GM18505 (cell line): ENCODE data around the gene LMNTD2.

Experiments
- ATAC-seq: cut with Tn5 transposase; IDR thresholded peaks from one replicate; pipeline ENCODE4 v1.9.1; 2021; ENCODE audit not compliant: unreplicated experiment
- POLR2A ChIP-seq: IDR thresholded peaks from 4 replicates; pipeline ENCODE4 v1.6.1; 2011; ENCODE audit warnings: borderline replicate concordance; ENCODE audit not compliant: insufficient read depth, insufficient read length; ENCODE audit errors: extremely low read depth

Gene LMNTD2

GRCh38 chr11:534396-535209, 25.9 kb downstream of the LMNTD2 start:
- TF ChIP-seq POLR2A: no peak
- no peak for ATAC-seq

DNA sequence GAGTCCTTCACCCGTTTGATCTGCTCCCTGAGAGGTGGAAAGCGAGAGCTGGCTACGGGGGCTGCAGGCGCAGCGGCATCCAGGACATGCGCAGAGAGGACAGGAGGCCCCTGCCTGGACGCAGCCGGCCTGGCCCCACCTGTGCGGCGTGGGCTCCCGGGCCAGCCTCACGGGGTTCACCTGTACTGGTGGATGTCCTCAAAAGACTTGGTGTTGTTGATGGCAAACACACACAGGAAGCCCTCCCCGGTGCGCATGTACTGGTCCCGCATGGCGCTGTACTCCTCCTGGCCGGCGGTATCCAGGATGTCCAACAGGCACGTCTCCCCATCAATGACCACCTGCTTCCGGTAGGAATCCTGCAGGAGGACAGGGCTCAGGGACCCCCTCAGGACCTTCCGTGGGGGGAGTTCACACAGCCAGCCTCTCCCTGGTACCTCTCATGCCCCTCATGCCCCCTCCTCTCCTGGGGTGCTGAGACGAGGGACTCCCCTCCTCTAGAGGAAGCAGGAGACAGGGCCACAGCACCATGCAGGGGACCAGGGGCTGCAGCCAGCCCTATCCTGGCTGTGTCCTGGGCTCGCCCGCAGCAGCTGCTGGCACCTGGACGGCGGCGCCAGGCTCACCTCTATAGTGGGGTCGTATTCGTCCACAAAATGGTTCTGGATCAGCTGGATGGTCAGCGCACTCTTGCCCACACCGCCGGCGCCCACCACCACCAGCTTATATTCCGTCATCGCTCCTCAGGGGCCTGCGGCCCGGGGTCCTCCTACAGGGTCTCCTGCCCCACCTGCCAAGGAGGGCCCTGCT, 26.7 kb downstream of the LMNTD2 start:
- TF ChIP-seq POLR2A: no peak
- no peak for ATAC-seq

GRCh38 chr11:532986-533585, 27.5 kb downstream of the LMNTD2 start:
- no peak for TF ChIP-seq POLR2A
- ATAC-seq: no peak

DNA sequence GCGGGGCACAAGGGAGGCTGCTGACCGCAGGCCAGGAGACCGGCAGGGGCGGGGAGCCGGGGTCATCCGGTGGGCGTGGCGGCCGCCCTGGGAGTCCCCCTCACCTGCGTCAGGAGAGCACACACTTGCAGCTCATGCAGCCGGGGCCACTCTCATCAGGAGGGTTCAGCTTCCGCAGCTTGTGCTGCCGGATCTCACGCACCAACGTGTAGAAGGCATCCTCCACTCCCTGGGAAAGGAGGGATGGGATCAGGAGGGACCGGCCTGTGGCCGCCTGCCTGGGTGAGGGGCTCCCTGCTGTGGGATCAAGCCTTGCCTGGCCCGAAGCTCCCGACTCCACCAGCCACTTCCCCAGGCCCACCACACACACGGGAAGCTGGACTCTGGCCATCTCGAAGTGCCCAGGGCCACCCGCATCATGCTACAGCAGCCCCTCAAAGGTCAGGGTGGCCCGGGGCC, 28.0 kb downstream of the LMNTD2 start:
- ATAC-seq: no peak
- TF ChIP-seq POLR2A: no peak

GRCh38 chr11:531919-532526, 28.5 kb downstream of the LMNTD2 start:
- ATAC-seq: no peak
- TF ChIP-seq POLR2A: no peak

DNA sequence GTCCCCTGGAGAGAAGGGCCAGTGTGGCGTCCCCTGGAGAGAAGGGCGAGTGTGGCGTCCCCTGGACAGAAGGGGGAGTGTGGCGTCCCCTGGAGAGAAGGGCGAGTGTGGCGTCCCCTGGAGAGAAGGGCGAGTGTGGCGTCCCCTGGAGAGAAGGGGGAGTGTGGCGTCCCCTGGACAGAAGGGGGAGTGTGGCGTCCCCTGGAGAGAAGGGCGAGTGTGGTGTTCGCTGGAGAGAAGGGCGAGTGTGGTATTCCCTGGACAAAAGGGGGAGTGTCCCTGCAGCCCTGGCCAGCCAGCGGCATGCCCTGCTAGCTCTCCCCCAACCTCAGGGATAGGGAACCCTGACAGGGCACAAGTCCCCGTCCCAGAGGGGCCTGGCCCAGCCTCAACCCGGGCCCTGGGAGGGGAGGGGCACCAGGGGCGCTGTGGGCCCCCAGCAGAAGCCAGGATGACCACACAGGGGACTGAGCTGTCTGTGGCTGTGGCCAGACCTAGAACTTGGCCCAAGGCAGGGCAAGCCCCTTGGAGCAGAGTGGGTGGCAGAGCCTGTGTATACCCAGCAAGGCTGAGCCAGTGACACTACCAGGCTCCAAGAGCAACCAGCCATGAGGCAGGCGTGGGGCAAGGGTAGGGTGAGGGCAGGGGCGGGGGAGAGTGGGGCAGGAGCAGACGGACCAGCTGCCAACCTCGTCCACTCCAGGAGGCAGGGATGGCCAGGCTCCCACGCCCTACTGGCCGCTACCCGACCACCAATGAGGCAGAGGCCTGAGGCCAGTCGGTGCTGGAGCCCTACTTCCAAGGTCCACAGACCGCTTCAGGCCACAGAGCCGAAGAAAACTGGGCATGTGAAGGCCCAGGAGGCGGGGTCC, 29.3 kb downstream of the LMNTD2 start:
- no peak for TF ChIP-seq POLR2A
- ATAC-seq: no peak

DNA sequence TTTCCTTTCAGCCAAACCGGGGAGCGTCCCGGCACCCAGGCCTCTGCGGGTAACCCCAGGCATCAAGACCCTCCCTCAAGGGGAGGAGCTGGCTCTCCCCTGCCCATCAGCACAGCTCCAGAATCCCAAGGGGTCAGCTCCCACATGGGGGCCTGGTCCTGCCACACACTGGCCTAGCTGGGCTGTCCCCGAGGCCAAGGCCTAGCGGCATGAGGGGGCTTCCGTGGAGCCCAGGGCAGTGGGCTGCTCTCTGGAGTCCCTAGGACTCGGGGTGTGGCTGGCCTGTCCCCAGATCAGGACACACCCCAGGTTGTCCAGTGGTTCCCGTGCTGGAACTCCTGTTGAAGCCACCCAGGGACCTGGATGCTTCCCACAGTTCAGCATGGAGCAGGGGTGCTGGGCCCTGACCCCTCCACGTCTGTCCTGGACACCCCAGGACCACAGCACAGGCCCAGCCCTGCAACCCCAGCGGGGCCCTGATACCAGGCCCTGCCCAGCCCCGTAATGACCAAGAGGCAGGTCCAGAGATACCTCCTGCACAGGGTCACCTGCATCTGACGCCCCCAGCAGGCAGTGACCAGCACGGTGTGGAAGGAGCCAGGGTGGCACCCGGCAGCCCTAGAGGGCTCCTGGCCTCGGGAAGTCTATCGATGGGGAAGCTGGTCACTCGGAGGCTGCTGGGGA, 30.7 kb downstream of the LMNTD2 start:
- no peak for ATAC-seq
- TF ChIP-seq POLR2A: no peak

- no peak for TF ChIP-seq POLR2A
- ATAC-seq: no peak
These were observed 31.5 kb downstream of the LMNTD2 start for GRCh38 chr11:528815-529727.

DNA sequence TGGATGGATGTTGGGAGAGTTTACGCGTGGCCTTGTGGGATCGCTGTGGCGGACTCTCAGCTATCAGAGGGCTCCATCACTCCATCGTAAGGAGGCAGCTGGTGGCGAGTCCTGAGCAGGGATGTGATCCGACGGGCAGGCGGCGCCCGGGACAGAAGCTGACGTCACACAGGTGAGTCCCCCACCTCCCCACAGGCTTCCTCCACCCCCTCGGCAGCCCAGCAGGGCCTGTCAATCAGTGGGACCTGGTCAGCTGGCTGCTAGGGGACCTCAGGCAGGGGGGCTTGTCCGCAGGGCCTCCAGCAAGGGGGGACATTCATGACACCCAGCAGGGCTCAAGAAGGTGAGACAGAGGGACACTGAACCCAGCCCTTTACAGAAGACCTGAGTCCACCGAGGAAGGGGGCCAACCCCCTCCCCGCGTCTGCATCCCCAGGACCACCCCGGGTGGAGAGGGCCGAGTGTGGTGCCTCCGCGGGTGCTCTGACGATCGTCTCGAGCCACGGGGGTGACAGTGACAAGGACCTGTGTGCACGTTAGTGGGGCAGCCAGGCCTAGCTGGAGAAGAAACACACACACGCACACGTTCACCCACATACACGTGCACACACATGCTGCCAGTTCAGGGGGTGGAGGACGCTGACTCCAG, 32.2 kb downstream of the LMNTD2 start:
- ATAC-seq: no peak
- TF ChIP-seq POLR2A: no peak

DNA sequence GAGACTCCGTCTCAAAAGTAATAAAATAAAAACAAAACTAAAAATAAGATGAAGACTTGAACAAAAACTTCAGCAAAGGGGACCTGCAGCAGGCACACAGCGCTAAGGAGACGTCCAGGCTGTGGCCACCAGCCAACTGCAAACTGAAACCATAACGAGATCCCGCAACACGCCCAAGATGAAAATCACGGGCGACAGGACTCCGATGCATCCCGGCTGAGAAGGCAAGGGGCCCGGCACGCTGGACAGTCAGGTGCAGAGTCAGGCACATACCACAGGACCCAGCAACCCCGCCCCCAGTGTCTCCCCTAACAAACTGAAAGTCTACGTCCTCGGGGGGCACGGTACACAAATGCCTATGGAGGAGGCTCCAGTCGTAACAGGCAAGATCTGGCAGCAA, 34.3 kb downstream of the LMNTD2 start:
- ATAC-seq: no peak
- no peak for TF ChIP-seq POLR2A
